Neural progenitor cell (in vitro differentiated cells): Measurements from ENCODE around the gene ABCC9. TPM values are rescaled to one million over a fixed set of nuclear protein-coding genes. Genes with fewer than 3 reads are reported as not detected.

Source experiments
- DNase-seq: peaks from one replicate; pipeline ENCODE4 v3.0.0-alpha.2; 2016; ENCODE audit warnings: low spot score
- H2AFZ ChIP-seq: fragments of 200-600 bp; sonication (generic); replicated peaks from 2 replicates; pipeline ENCODE4 v1.6.1; 2016; ENCODE audit warnings: antibody characterized with exemption
- H3F3A ChIP-seq: fragments of 200-600 bp; sonication (generic); 2 replicates; pipeline ENCODE4 v1.6.1; 2016; ENCODE audit warnings: antibody characterized with exemption, low read depth
- H3K27ac ChIP-seq: fragments of 200-600 bp; sonication (generic); 2 replicates; pipeline ENCODE4 v1.5.1; 2016; ENCODE audit warnings: mild to moderate bottlenecking
- H3K27me3 ChIP-seq: fragments of 200-600 bp; sonication (generic); 2 replicates; pipeline ENCODE4 v1.6.1; 2016; ENCODE audit warnings: mild to moderate bottlenecking, moderate library complexity
- H3K36me3 ChIP-seq: fragments of 200-600 bp; sonication (generic); 2 replicates; pipeline ENCODE4 v1.5.1; 2016
- H3K4me1 ChIP-seq: fragments of 200-600 bp; sonication (generic); 2 replicates; pipeline ENCODE4 v1.6.1; 2016; ENCODE audit warnings: mixed run types
- H3K4me2 ChIP-seq: fragments of 200-600 bp; sonication (generic); 2 replicates; pipeline ENCODE4 v1.6.1; 2016
- H3K4me3 ChIP-seq: fragments of 200-600 bp; sonication (generic); 2 replicates; pipeline ENCODE4 v1.5.1; 2016
- H3K79me2 ChIP-seq: fragments of 200-600 bp; sonication (generic); 2 replicates; pipeline ENCODE4 v1.6.1; 2016; ENCODE audit warnings: low read depth
- H3K9ac ChIP-seq: fragments of 200-600 bp; sonication (generic); 2 replicates; pipeline ENCODE4 v1.6.1; 2016
- H3K9me3 ChIP-seq: fragments of 200-600 bp; sonication (generic); 2 replicates; pipeline ENCODE4 v1.5.1; 2016; ENCODE audit warnings: low read depth
- H4K20me1 ChIP-seq: fragments of 200-600 bp; sonication (generic); 2 replicates; pipeline ENCODE4 v1.6.1; 2016; ENCODE audit warnings: low read depth
- H3K27ac Mint-ChIP-seq: 3 replicates; pipeline ENCODE4 v1.8.0; 2021; ENCODE audit warnings: mixed read lengths
- H3K27me3 Mint-ChIP-seq: 2 replicates; pipeline ENCODE4 v1.8.0; 2022; ENCODE audit warnings: low read depth, mild to moderate bottlenecking, inconsistent platforms, moderate library complexity, mixed read lengths; ENCODE audit not compliant: insufficient read depth
- H3K36me3 Mint-ChIP-seq: 3 replicates; pipeline ENCODE4 v1.8.0; 2021; ENCODE audit warnings: mixed read lengths
- H3K4me1 Mint-ChIP-seq: 3 replicates; pipeline ENCODE4 v1.8.0; 2021; ENCODE audit warnings: mixed read lengths
- H3K4me3 Mint-ChIP-seq: 3 replicates; pipeline ENCODE4 v1.8.0; 2021; ENCODE audit warnings: mild to moderate bottlenecking, moderate library complexity, mixed read lengths
- H3K9me3 Mint-ChIP-seq: 3 replicates; pipeline ENCODE4 v1.8.0; 2020; ENCODE audit warnings: mixed read lengths
- CTCF ChIP-seq: fragments of 200-600 bp; sonication (generic); IDR thresholded peaks from 2 replicates; pipeline ENCODE4 v1.5.1; 2017; ENCODE audit warnings: antibody characterized with exemption, mild to moderate bottlenecking
- EZH2 ChIP-seq: fragments of 200-600 bp; sonication (generic); IDR thresholded peaks from 2 replicates; pipeline ENCODE4 v1.6.1; 2017; ENCODE audit warnings: antibody characterized with exemption, mild to moderate bottlenecking, moderate library complexity
- EZH2phosphoT487 ChIP-seq: fragments of 200-600 bp; sonication (generic); IDR thresholded peaks from 2 replicates; pipeline ENCODE4 v1.6.1; 2017; ENCODE audit warnings: antibody characterized with exemption
- total RNA-seq: library from RNA; depleted of rRNA; stranded (reverse); fragments of >200 nt; gene quantifications from 2 replicates; pipeline ENCODE4 v1.2.3, GENCODE V29; 2015; ENCODE audit warnings: low replicate concordance

Gene ABCC9
- total RNA-seq, 1 donor from 2014 or later: not detected

- H3K27me3 ChIP-seq: no peaks in the 10 kb centered on the region
- Mint-ChIP-seq H3K4me3 (no peak overlapping the region), H3K36me3 (no peaks in the 10 kb centered on the region), H3K27me3 (peaks cover 3% of the 10 kb centered on the region), H3K9me3 (peaks cover 3% of the 10 kb centered on the region), H3K27ac (no peak overlapping the region), H3K4me1 (peaks cover 6% of the 10 kb centered on the region)
- no peaks in the 10 kb centered on the region for H3K79me2 ChIP-seq
- H3K36me3 ChIP-seq: no peaks in the 10 kb centered on the region
- H3K27ac ChIP-seq: no peak overlapping the region
- peak; percentile 26 for DNase-seq
- no peak for TF ChIP-seq EZH2phosphoT487
- no peak for TF ChIP-seq EZH2
- TF ChIP-seq CTCF: no peak
- H2AFZ ChIP-seq: peak overlapping the region; percentile 91
- peak overlapping the region; percentile 56 for H3K4me2 ChIP-seq
- H4K20me1 ChIP-seq: no peaks in the 10 kb centered on the region
- peaks cover 3% of the 10 kb centered on the region for H3F3A ChIP-seq
- no peak overlapping the region for H3K4me3 ChIP-seq
- peaks cover 9% of the 10 kb centered on the region for H3K4me1 ChIP-seq
- H3K9me3 ChIP-seq: no peaks in the 10 kb centered on the region
- H3K9ac ChIP-seq: no peak overlapping the region
Measured at GRCh38 chr12:21971344-21971743, 30.1 kb upstream of the ABCC9 start.

- no peak for TF ChIP-seq CTCF
- no peak for TF ChIP-seq EZH2phosphoT487
- no peak for TF ChIP-seq EZH2
- DNase-seq: no peak
- no peaks in the 10 kb centered on the region for H3K4me1 Mint-ChIP-seq
- Histone ChIP-seq H4K20me1 (no peaks in the 10 kb centered on the region), H3K4me2 (no peak overlapping the region), H3K27me3 (no peaks in the 10 kb centered on the region), H3K4me3 (no peak overlapping the region), H3K36me3 (no peaks in the 10 kb centered on the region), H3K27ac (no peak overlapping the region), H3K9ac (no peak overlapping the region), H3K4me1 (no peaks in the 10 kb centered on the region), H2AFZ (no peak overlapping the region), H3F3A (no peaks in the 10 kb centered on the region), H3K79me2 (no peaks in the 10 kb centered on the region), H3K9me3 (no peaks in the 10 kb centered on the region)
- H3K36me3 Mint-ChIP-seq: no peaks in the 10 kb centered on the region
- H3K27ac Mint-ChIP-seq: no peak overlapping the region
- no peak overlapping the region for H3K4me3 Mint-ChIP-seq
- peaks cover 17% of the 10 kb centered on the region for H3K9me3 Mint-ChIP-seq
- H3K27me3 Mint-ChIP-seq: peaks cover 3% of the 10 kb centered on the region
Measured at GRCh38 chr12:21962821-21963220, 21.6 kb upstream of the ABCC9 start.

- H3K4me2 ChIP-seq: no peak overlapping the region
Measured at GRCh38 chr12:21962236-21962635, 21.0 kb upstream of the ABCC9 start.

More at GRCh38 chr12:21962236-21962635, 21.0 kb upstream of the ABCC9 start:
- H3K36me3 Mint-ChIP-seq: no peaks in the 10 kb centered on the region
- Histone ChIP-seq H3K9ac (no peak overlapping the region), H3K4me1 (no peaks in the 10 kb centered on the region), H2AFZ (no peak overlapping the region), H4K20me1 (no peaks in the 10 kb centered on the region), H3K36me3 (no peaks in the 10 kb centered on the region), H3F3A (no peaks in the 10 kb centered on the region), H3K27me3 (no peaks in the 10 kb centered on the region), H3K27ac (no peak overlapping the region), H3K79me2 (no peaks in the 10 kb centered on the region), H3K9me3 (no peaks in the 10 kb centered on the region), H3K4me3 (no peak overlapping the region)
- H3K27ac Mint-ChIP-seq: no peak overlapping the region
- TF ChIP-seq CTCF (no peak), EZH2 (no peak), EZH2phosphoT487 (no peak)
- peaks cover 3% of the 10 kb centered on the region for H3K27me3 Mint-ChIP-seq
- DNase-seq: no peak
- H3K4me3 Mint-ChIP-seq: no peak overlapping the region
- H3K4me1 Mint-ChIP-seq: no peaks in the 10 kb centered on the region
- H3K9me3 Mint-ChIP-seq: peaks cover 15% of the 10 kb centered on the region
